Measurements from ENCODE around the gene CCR7. TPM values are rescaled to one million over a fixed set of nuclear protein-coding genes. Genes with fewer than 3 reads are reported as not detected.

The CCR7 gene, protein sequence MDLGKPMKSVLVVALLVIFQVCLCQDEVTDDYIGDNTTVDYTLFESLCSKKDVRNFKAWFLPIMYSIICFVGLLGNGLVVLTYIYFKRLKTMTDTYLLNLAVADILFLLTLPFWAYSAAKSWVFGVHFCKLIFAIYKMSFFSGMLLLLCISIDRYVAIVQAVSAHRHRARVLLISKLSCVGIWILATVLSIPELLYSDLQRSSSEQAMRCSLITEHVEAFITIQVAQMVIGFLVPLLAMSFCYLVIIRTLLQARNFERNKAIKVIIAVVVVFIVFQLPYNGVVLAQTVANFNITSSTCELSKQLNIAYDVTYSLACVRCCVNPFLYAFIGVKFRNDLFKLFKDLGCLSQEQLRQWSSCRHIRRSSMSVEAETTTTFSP
- total RNA-seq (2021; fragmentation: NEBNext Ultra II Directional; extraction: Animal tissue kit (Norgen Biotek cat#: 25700)) (0.17 TPM in 1 of 2 replicates, not detected in the other), polyA plus RNA-seq (2011; rRNA removed) (0.12 and 0.28 TPM in 2 replicates), polyA minus RNA-seq (2011; rRNA and poly(A)+ RNA removed) (not detected in 2 replicates)
- polyA plus RNA-seq (2011; cell fraction: cytosol; rRNA removed): 0.16 TPM
- polyA plus RNA-seq (2011; cell fraction: nucleus; rRNA removed): 0.27 TPM
- 0.11 to 0.33 TPM in 2 of 4 replicates, not detected in the others for polyA plus RNA-seq (2012, experiment 1 of 2)
- polyA plus RNA-seq (2012, experiment 2 of 2): 0.14 TPM
- 0.30 TPM for polyA plus RNA-seq (2013, experiment 1 of 2)
- polyA plus RNA-seq (2013, experiment 2 of 2): 0.24 TPM
- polyA minus RNA-seq (2011; cell fraction: cytosol; rRNA and poly(A)+ RNA removed): not detected
- polyA minus RNA-seq (2011; cell fraction: nucleus; rRNA and poly(A)+ RNA removed): not detected
- long read RNA-seq, experiment 1: 0 reads
- long read RNA-seq, experiment 2: 0 reads

DNA sequence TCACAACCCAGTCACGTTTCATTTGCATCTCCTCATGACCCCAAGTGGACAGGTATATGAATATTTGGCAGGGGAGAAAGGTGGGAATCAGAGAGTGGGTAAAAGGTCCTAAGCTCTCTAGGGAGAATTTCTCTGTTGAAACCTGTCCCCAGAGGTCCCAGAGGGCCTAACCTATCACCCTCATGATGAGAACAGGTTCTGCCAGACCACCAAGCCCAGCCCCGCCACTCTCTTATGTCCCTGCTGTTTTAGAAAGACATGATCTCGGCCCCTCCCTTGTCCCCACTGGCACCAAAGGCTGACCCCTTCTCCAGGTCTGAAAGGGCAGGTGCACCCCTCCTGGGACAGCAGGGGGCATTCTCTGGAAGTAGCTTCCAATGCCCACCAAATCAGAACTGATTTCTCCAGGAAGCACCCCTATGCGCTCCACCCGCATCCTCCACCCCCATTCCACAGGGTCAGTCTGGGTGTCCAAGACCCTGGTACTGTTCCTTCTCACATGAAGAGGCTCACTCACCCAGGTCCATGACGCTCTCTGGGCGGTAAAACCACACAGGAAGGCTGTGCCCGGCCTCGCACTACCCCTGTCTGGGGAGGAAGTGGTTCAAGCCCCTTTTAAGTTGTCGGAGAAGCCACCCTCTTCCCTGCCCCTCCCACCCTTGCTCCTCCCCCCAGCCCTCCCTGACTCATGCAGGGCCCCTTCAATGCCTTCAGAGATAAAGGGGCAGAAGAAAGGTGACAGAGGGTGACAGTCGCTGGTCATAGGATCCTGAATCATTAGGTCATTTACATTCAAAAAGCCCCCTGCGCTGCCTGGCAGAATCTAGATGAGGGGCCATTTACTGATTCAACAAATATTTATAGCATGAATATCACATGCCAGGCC, at the start of gene CCR7:
TSS of gene CCR7 (minus strand) at position 590 of the 886 bp plus-strand sequence. CDS start at position 527, 63 bp downstream.
- WGBS, 2 experiments (ENCODE audit: extremely low coverage in 1 of 2, insufficient coverage in 1 of 2, insufficient read length in 1 of 2, insufficient replicate concordance in 2 of 2, low coverage in 1 of 2, low lambda C conversion rate in 2 of 2, missing lambda C conversion rate in 1 of 2): 72% methylated on average over 9 of the region's 12 CpGs; no CpG with 5 or more reads in 1 of the 2 experiments
- no peak within 1 kb of the TSS for H3K9ac ChIP-seq (replicated peaks in 1 of 4; ENCODE audit: extremely low read depth in 1 of 4, low read depth in 3 of 4, low read length in 3 of 4)
- no peak within 1 kb of the TSS for H3K4me2 ChIP-seq (ENCODE audit: insufficient read depth in 1 of 2, low read depth in 2 of 2, low read length in 2 of 2)
- H4K91ac ChIP-seq (replicated peaks; ENCODE audit: insufficient read length, low read length): no peak within 1 kb of the TSS
- H2BK5ac ChIP-seq (ENCODE audit: low read depth, low read length): peak within 1 kb of the TSS; percentile 27; the same call in 1 of the 2 replicates
- no peaks in the 10 kb centered on the region for H3K79me2 ChIP-seq (ENCODE audit: control insufficient read depth in 1 of 2, insufficient read depth in 2 of 2, low read length in 2 of 2)
- ChIA-PET POLR2A (ENCODE audit: partially characterized antibody) (interaction anchor here (1.1 kb wide), 2 partner anchors 16 to 140 kb away, joined by 3 read pairs; no protein-coding TSS in a partner anchor), CTCF (ENCODE audit: partially characterized antibody) (interaction anchor here (0.9 to 2.8 kb wide), 3 partner anchors 12 to 165 kb away, joined by 3 to 8 read pairs (median 3); no protein-coding TSS in a partner anchor)
- no peak within 1 kb of the TSS for H3K23ac ChIP-seq (ENCODE audit: insufficient read length)
- H4K8ac ChIP-seq (ENCODE audit: extremely low read depth, insufficient read depth, low read length): no peak within 1 kb of the TSS
- no peaks in the 10 kb centered on the region; a peak in 1 of 7 replicates for H3K27me3 ChIP-seq (replicated peaks in 1 of 4; ENCODE audit: control insufficient read depth in 3 of 4, extremely low read depth in 1 of 4, insufficient read depth in 3 of 4, low read length in 3 of 4)
- DNase-seq (ENCODE audit: low read depth in 1 of 2, low spot score in 2 of 2) (no peak), FAIRE-seq (no peak)
- no peak within 1 kb of the TSS; the same call in 1 of the 2 replicates for H3K18ac ChIP-seq (ENCODE audit: extremely low read depth, low read length)
- H4K5ac ChIP-seq (ENCODE audit: insufficient read length, low read depth, low read length): no peak within 1 kb of the TSS
- H3K14ac ChIP-seq (ENCODE audit: insufficient read length): no peak within 1 kb of the TSS
- H2BK120ac ChIP-seq (replicated peaks; ENCODE audit: low read depth, low read length): no peak within 1 kb of the TSS
- no peak within 1 kb of the TSS for H2BK20ac ChIP-seq (ENCODE audit: low read length)
- H3K36me3 ChIP-seq (ENCODE audit: control insufficient read depth in 2 of 4, insufficient read depth in 4 of 4, low read length in 3 of 4): no peaks in the 10 kb centered on the region
- H3K9me3 ChIP-seq (ENCODE audit: insufficient read depth in 2 of 2, low read depth in 1 of 2, low read length in 1 of 2): peaks cover 5 to 12% of the 10 kb centered on the region in 2 experiments; a peak in 2 of 4 replicates
- H3K23me2 ChIP-seq (ENCODE audit: low read depth, low read length): no peaks in the 10 kb centered on the region
- H2BK12ac ChIP-seq (ENCODE audit: low read depth, low read length): no peak within 1 kb of the TSS
- H3K4me3 ChIP-seq (ENCODE audit: extremely low read depth in 1 of 4, insufficient read depth in 2 of 4, low read depth in 3 of 4, low read length in 4 of 4): no peak within 1 kb of the TSS
- H2BK15ac ChIP-seq (ENCODE audit: low read length): no peak within 1 kb of the TSS
- H3K4me1 ChIP-seq (replicated peaks in 1 of 4; ENCODE audit: control insufficient read depth in 3 of 4, insufficient read depth in 4 of 4, low read length in 3 of 4): peaks cover 0 to 7% (median 2%) of the 10 kb centered on the region in 4 experiments; a peak in 5 of 7 replicates
- no peak within 1 kb of the TSS for H3K27ac ChIP-seq (ENCODE audit: low read depth, low read length)
- no peak within 1 kb of the TSS for H2AFZ ChIP-seq (ENCODE audit: low read length)
- no peaks in the 10 kb centered on the region for H3K79me1 ChIP-seq (ENCODE audit: low read depth, low read length)
- H3K56ac ChIP-seq (replicated peaks; ENCODE audit: insufficient read length, low read depth, low read length): no peak within 1 kb of the TSS
- no peaks in the 10 kb centered on the region for H4K20me1 ChIP-seq (replicated peaks in 1 of 2; ENCODE audit: control insufficient read depth in 1 of 2, insufficient read depth in 2 of 2, low read length in 2 of 2)
- H3K4ac ChIP-seq (replicated peaks; ENCODE audit: insufficient read length, low read depth, low read length): no peak within 1 kb of the TSS
- no peak within 1 kb of the TSS for H2AK5ac ChIP-seq (ENCODE audit: low read depth, low read length)
- no peak for TF ChIP-seq POLR2A (IDR thresholded peaks at IDR 0.05; ENCODE audit: control extremely low read depth in 1 of 2, low read depth in 2 of 2, low read length in 2 of 2)
- no peak for TF ChIP-seq NANOG (IDR thresholded peaks at IDR 0.05; ENCODE audit: insufficient read depth, low read depth, low read length, poor library complexity, severe bottlenecking)
- no peak for TF ChIP-seq ZNF274 (IDR thresholded peaks at IDR 0.05; ENCODE audit: borderline replicate concordance, extremely low read depth, low read length)
- no peak for TF ChIP-seq CBX8 (IDR thresholded peaks at IDR 0.05; ENCODE audit: borderline replicate concordance, low read depth, low read length)
- TF ChIP-seq CEBPB (IDR thresholded peaks at IDR 0.05; ENCODE audit: low read depth, low read length): no peak
- no peak for TF ChIP-seq E2F6 (IDR thresholded peaks at IDR 0.05)
- TF ChIP-seq RXRA (IDR thresholded peaks at IDR 0.05; ENCODE audit: insufficient read depth, low read depth, low read length): no peak
